GM23338 (cell line): Measurements from ENCODE around the gene ARAP1. TPM values are rescaled to one million over a fixed set of nuclear protein-coding genes. Genes with fewer than 3 reads are reported as not detected.

Source experiments
- ATAC-seq: fragments of 200-7000 bp; cut with Tn5 transposase; 3 replicates; pipeline ENCODE4 v1.9.1; 2020
- DNase-seq: peaks from one replicate; pipeline ENCODE4 v3.0.0-alpha.2; 2015; ENCODE audit warnings: low spot score
- H2AFZ ChIP-seq: fragments of 200-600 bp; sonication (generic); 2 replicates; pipeline ENCODE4 v1.8.0; 2016; ENCODE audit warnings: antibody characterized with exemption, mild to moderate bottlenecking, moderate library complexity
- H3F3A ChIP-seq: fragments of 200-600 bp; sonication (generic); replicated peaks from 2 replicates; pipeline ENCODE4 v1.8.0; 2017; ENCODE audit warnings: antibody characterized with exemption, mixed run types, low read depth
- H3K27ac ChIP-seq: fragments of 200-600 bp; sonication (generic); 2 replicates; pipeline ENCODE4 v1.6.1; 2016; ENCODE audit warnings: low read depth
- H3K27me3 ChIP-seq: fragments of 200-600 bp; sonication (generic); 2 replicates; pipeline ENCODE4 v1.8.0; 2016; ENCODE audit warnings: mild to moderate bottlenecking, mixed run types, moderate library complexity; ENCODE audit not compliant: insufficient read depth
- H3K36me3 ChIP-seq: fragments of 200-600 bp; sonication (generic); 2 replicates; pipeline ENCODE4 v1.8.0; 2016; ENCODE audit warnings: mild to moderate bottlenecking; ENCODE audit not compliant: insufficient read depth
- H3K4me1 ChIP-seq: fragments of 200-600 bp; sonication (generic); 2 replicates; pipeline ENCODE4 v1.8.0; 2016; ENCODE audit warnings: mild to moderate bottlenecking, moderate library complexity; ENCODE audit not compliant: insufficient read depth
- H3K4me2 ChIP-seq: fragments of 200-600 bp; sonication (generic); 2 replicates; pipeline ENCODE4 v1.7.1; 2017; ENCODE audit warnings: mixed run types
- H3K4me3 ChIP-seq: fragments of 200-600 bp; sonication (generic); 2 replicates; pipeline ENCODE4 v1.6.1; 2016; ENCODE audit warnings: mixed run types
- H3K79me2 ChIP-seq: fragments of 200-600 bp; sonication (generic); replicated peaks from 2 replicates; pipeline ENCODE4 v1.8.0; 2017; ENCODE audit warnings: mild to moderate bottlenecking; ENCODE audit not compliant: insufficient read depth
- H3K9me2 ChIP-seq: fragments of 200-600 bp; sonication (generic); 2 replicates; pipeline ENCODE4 v1.8.0; 2017; ENCODE audit not compliant: insufficient read depth
- H4K20me1 ChIP-seq: fragments of 200-600 bp; sonication (generic); replicated peaks from 2 replicates; pipeline ENCODE4 v1.8.0; 2017; ENCODE audit warnings: mild to moderate bottlenecking; ENCODE audit not compliant: insufficient read depth
- H3K27ac Mint-ChIP-seq: 2 replicates; pipeline ENCODE4 v1.8.0; 2020; ENCODE audit warnings: inconsistent platforms, mild to moderate bottlenecking, moderate library complexity, mixed read lengths
- H3K27me3 Mint-ChIP-seq: 3 replicates; pipeline ENCODE4 v1.8.0; 2022; ENCODE audit warnings: low read depth, mild to moderate bottlenecking, moderate library complexity, mixed read lengths, inconsistent platforms; ENCODE audit not compliant: insufficient read depth, poor library complexity
- H3K36me3 Mint-ChIP-seq: 3 replicates; pipeline ENCODE4 v1.8.0; 2021; ENCODE audit warnings: low read depth, mild to moderate bottlenecking, inconsistent platforms, moderate library complexity, mixed read lengths
- H3K4me1 Mint-ChIP-seq: 3 replicates; pipeline ENCODE4 v1.8.0; 2020; ENCODE audit warnings: mild to moderate bottlenecking, inconsistent platforms, mixed read lengths
- H3K4me3 Mint-ChIP-seq: 3 replicates; pipeline ENCODE4 v1.8.0; 2021; ENCODE audit warnings: moderate library complexity, mild to moderate bottlenecking, inconsistent platforms, mixed read lengths
- H3K9me3 Mint-ChIP-seq: 3 replicates; pipeline ENCODE4 v1.8.0; 2020; ENCODE audit warnings: moderate library complexity, mild to moderate bottlenecking, inconsistent platforms, mixed read lengths
- CREB1 ChIP-seq: fragments of 250-450 bp; sonication (Bioruptor Pico); IDR thresholded peaks from 2 replicates; pipeline ENCODE4 v1.5.0; 2020; ENCODE audit warnings: low read depth, mild to moderate bottlenecking, moderate library complexity
- EZH2 ChIP-seq: fragments of 200-600 bp; sonication (generic); IDR thresholded peaks from one replicate; pipeline ENCODE4 v1.8.0; 2017; ENCODE audit warnings: antibody characterized with exemption, mild to moderate bottlenecking, low read depth; ENCODE audit not compliant: unreplicated experiment
- EZH2phosphoT487 ChIP-seq: fragments of 200-600 bp; sonication (generic); IDR thresholded peaks from one replicate; pipeline ENCODE4 v1.8.1; 2018; ENCODE audit warnings: antibody characterized with exemption; ENCODE audit not compliant: unreplicated experiment
- NANOG ChIP-seq: IDR thresholded peaks from 2 replicates; pipeline ENCODE4 v1.6.1; 2016; ENCODE audit warnings: antibody characterized with exemption, borderline replicate concordance
- POLR2AphosphoS5 ChIP-seq: IDR thresholded peaks from 2 replicates; pipeline ENCODE4 v1.6.1; 2016; ENCODE audit warnings: antibody characterized with exemption, low read depth
- STAT1 ChIP-seq: IDR thresholded peaks from one replicate; pipeline ENCODE4 v1.6.1; 2016; ENCODE audit warnings: antibody characterized with exemption; ENCODE audit not compliant: unreplicated experiment
- ZNF114 ChIP-seq: fragments of 250-450 bp; sonication (Bioruptor Pico); IDR thresholded peaks from 2 replicates; pipeline ENCODE4 v1.5.0; 2020; ENCODE audit warnings: mild to moderate bottlenecking, moderate library complexity
- polyA plus RNA-seq: library from polyadenylated mRNA; unstranded; fragments of >200 nt; fragmentation: Nextera tagmentation; extraction: Ambion mirVana; gene quantifications from 2 replicates; pipeline ENCODE4 v1.2.1, GENCODE V29; 2016
- total RNA-seq: library from RNA; depleted of rRNA; stranded (reverse); fragments of >200 nt; shearing (Covaris generic); gene quantifications from 2 replicates; pipeline ENCODE4 v1.2.3, GENCODE V29; 2014
- TF ChIP-seq, protein P1 (sequence below): IDR thresholded peaks from 2 replicates; pipeline ENCODE4 v1.6.1; 2016; ENCODE audit warnings: antibody characterized with exemption
- TF ChIP-seq, protein P2 (sequence below): IDR thresholded peaks from one replicate; pipeline ENCODE4 v1.6.1; 2018; ENCODE audit warnings: antibody characterized with exemption; ENCODE audit not compliant: unreplicated experiment
- TF ChIP-seq, protein P3 (sequence below): fragments of 250-450 bp; sonication (Bioruptor Pico); IDR thresholded peaks from 2 replicates; pipeline ENCODE4 v1.5.0; 2020; ENCODE audit warnings: mild to moderate bottlenecking, moderate library complexity
- TF ChIP-seq, protein P4 (sequence below), 2 experiments: fragments of 200-600 bp in 1 of 2; sonication (generic) in 1 of 2; conservative IDR thresholded peaks; 2 replicates each; pipeline versions ENCODE4 v1.5.1 to v1.6.1; 2016 to 2017; ENCODE audit warnings: antibody characterized with exemption in 2 of 2, low read depth in 2 of 2, mild to moderate bottlenecking in 2 of 2, moderate library complexity in 1 of 2

The ARAP1 gene
- total and polyA plus RNA-seq, 2 experiments from 2014 or later = 24.5 to 116 TPM

DNA sequence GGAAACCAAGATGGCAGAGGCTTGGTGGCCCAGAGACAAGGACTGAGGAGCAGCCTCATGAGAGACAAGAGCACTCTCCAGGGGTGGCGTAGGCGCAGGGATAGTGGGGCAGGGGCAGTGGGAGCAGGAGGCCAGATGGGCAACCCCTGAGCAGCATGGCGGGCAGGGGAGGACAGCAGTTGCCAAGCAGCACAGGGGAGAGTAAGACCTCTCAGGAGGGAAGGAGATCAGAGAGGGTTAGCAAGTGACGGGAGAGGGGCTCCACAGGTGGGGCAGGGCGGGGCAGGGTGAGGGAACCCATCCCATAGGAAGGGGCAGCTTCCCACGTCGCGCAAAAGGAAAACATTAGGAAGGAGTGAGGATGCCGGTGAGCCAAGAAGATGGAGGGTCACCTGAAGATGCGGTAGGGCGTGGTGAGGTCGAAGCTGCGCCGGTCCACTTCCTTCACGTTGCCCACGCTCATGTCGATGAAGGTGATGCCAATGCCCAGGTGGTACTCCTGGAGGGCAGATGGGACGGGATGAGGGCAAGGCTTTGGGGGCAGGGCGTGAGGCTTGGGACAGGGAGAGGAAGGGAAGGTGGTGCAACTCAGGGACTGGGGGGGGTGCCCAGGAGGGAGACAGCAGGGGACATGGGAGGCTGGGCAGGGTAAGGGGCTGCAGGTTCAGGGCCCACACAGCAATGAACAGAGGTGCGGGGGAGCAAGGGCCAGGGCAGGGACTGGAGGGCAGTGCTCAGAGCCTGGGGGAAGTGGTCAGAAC, 42.5 kb downstream of the ARAP1 start:
- no peaks in the 10 kb centered on the region for H3K9me2 ChIP-seq
- H3K4me1 ChIP-seq = peaks cover 22% of the 10 kb centered on the region
- H4K20me1 ChIP-seq = peaks cover 17% of the 10 kb centered on the region
- no peak overlapping the region for H3K4me3 ChIP-seq
- no peak overlapping the region for H3K4me2 ChIP-seq
- TF ChIP-seq ZNF114 = no peak
- TF ChIP-seq, protein P1, sequence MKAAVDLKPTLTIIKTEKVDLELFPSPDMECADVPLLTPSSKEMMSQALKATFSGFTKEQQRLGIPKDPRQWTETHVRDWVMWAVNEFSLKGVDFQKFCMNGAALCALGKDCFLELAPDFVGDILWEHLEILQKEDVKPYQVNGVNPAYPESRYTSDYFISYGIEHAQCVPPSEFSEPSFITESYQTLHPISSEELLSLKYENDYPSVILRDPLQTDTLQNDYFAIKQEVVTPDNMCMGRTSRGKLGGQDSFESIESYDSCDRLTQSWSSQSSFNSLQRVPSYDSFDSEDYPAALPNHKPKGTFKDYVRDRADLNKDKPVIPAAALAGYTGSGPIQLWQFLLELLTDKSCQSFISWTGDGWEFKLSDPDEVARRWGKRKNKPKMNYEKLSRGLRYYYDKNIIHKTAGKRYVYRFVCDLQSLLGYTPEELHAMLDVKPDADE = no peak
- TF ChIP-seq, protein P2, sequence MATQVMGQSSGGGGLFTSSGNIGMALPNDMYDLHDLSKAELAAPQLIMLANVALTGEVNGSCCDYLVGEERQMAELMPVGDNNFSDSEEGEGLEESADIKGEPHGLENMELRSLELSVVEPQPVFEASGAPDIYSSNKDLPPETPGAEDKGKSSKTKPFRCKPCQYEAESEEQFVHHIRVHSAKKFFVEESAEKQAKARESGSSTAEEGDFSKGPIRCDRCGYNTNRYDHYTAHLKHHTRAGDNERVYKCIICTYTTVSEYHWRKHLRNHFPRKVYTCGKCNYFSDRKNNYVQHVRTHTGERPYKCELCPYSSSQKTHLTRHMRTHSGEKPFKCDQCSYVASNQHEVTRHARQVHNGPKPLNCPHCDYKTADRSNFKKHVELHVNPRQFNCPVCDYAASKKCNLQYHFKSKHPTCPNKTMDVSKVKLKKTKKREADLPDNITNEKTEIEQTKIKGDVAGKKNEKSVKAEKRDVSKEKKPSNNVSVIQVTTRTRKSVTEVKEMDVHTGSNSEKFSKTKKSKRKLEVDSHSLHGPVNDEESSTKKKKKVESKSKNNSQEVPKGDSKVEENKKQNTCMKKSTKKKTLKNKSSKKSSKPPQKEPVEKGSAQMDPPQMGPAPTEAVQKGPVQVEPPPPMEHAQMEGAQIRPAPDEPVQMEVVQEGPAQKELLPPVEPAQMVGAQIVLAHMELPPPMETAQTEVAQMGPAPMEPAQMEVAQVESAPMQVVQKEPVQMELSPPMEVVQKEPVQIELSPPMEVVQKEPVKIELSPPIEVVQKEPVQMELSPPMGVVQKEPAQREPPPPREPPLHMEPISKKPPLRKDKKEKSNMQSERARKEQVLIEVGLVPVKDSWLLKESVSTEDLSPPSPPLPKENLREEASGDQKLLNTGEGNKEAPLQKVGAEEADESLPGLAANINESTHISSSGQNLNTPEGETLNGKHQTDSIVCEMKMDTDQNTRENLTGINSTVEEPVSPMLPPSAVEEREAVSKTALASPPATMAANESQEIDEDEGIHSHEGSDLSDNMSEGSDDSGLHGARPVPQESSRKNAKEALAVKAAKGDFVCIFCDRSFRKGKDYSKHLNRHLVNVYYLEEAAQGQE = no peak
- no peak for TF ChIP-seq POLR2AphosphoS5
- TF ChIP-seq, protein P3, sequence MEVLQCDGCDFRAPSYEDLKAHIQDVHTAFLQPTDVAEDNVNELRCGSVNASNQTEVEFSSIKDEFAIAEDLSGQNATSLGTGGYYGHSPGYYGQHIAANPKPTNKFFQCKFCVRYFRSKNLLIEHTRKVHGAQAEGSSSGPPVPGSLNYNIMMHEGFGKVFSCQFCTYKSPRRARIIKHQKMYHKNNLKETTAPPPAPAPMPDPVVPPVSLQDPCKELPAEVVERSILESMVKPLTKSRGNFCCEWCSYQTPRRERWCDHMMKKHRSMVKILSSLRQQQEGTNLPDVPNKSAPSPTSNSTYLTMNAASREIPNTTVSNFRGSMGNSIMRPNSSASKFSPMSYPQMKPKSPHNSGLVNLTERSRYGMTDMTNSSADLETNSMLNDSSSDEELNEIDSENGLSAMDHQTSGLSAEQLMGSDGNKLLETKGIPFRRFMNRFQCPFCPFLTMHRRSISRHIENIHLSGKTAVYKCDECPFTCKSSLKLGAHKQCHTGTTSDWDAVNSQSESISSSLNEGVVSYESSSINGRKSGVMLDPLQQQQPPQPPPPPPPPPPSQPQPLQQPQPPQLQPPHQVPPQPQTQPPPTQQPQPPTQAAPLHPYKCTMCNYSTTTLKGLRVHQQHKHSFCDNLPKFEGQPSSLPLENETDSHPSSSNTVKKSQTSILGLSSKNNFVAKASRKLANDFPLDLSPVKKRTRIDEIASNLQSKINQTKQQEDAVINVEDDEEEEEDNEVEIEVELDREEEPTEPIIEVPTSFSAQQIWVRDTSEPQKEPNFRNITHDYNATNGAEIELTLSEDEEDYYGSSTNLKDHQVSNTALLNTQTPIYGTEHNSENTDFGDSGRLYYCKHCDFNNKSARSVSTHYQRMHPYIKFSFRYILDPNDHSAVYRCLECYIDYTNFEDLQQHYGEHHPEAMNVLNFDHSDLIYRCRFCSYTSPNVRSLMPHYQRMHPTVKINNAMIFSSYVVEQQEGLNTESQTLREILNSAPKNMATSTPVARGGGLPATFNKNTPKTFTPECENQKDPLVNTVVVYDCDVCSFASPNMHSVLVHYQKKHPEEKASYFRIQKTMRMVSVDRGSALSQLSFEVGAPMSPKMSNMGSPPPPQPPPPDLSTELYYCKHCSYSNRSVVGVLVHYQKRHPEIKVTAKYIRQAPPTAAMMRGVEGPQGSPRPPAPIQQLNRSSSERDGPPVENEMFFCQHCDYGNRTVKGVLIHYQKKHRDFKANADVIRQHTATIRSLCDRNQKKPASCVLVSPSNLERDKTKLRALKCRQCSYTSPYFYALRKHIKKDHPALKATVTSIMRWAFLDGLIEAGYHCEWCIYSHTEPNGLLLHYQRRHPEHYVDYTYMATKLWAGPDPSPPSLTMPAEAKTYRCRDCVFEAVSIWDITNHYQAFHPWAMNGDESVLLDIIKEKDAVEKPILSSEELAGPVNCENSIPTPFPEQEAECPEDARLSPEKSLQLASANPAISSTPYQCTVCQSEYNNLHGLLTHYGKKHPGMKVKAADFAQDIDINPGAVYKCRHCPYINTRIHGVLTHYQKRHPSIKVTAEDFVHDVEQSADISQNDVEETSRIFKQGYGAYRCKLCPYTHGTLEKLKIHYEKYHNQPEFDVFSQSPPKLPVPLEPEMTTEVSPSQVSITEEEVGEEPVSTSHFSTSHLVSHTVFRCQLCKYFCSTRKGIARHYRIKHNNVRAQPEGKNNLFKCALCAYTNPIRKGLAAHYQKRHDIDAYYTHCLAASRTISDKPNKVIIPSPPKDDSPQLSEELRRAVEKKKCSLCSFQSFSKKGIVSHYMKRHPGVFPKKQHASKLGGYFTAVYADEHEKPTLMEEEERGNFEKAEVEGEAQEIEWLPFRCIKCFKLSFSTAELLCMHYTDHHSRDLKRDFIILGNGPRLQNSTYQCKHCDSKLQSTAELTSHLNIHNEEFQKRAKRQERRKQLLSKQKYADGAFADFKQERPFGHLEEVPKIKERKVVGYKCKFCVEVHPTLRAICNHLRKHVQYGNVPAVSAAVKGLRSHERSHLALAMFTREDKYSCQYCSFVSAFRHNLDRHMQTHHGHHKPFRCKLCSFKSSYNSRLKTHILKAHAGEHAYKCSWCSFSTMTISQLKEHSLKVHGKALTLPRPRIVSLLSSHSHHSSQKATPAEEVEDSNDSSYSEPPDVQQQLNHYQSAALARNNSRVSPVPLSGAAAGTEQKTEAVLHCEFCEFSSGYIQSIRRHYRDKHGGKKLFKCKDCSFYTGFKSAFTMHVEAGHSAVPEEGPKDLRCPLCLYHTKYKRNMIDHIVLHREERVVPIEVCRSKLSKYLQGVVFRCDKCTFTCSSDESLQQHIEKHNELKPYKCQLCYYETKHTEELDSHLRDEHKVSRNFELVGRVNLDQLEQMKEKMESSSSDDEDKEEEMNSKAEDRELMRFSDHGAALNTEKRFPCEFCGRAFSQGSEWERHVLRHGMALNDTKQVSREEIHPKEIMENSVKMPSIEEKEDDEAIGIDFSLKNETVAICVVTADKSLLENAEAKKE = no peak
- no peak for TF ChIP-seq EZH2phosphoT487
- no peak for TF ChIP-seq EZH2
- TF ChIP-seq, protein P4, sequence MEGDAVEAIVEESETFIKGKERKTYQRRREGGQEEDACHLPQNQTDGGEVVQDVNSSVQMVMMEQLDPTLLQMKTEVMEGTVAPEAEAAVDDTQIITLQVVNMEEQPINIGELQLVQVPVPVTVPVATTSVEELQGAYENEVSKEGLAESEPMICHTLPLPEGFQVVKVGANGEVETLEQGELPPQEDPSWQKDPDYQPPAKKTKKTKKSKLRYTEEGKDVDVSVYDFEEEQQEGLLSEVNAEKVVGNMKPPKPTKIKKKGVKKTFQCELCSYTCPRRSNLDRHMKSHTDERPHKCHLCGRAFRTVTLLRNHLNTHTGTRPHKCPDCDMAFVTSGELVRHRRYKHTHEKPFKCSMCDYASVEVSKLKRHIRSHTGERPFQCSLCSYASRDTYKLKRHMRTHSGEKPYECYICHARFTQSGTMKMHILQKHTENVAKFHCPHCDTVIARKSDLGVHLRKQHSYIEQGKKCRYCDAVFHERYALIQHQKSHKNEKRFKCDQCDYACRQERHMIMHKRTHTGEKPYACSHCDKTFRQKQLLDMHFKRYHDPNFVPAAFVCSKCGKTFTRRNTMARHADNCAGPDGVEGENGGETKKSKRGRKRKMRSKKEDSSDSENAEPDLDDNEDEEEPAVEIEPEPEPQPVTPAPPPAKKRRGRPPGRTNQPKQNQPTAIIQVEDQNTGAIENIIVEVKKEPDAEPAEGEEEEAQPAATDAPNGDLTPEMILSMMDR (conservative IDR thresholded peaks at IDR 0.05; ENCODE audit: low read depth in 2 of 2) = no peak
- no peak for TF ChIP-seq STAT1
- no peak for TF ChIP-seq NANOG
- no peak for TF ChIP-seq CREB1 (CRISPR knock-in tag)
- peaks cover 39% of the 10 kb centered on the region for H3K36me3 Mint-ChIP-seq
- no peak overlapping the region for H3K4me3 Mint-ChIP-seq
- H3K27me3 ChIP-seq = no peaks in the 10 kb centered on the region
- ATAC-seq (no peak), DNase-seq (no peak)
- no peak overlapping the region for H3K27ac ChIP-seq
- 0 out of 2 replicates have a peak, but pooled peaks cover 3% of the 10 kb centered on the region for H3F3A ChIP-seq
- no peak overlapping the region for H2AFZ ChIP-seq
- H3K9me3 Mint-ChIP-seq = no peaks in the 10 kb centered on the region; the same call in 2 of the 3 replicates
- no peak overlapping the region for H3K27ac Mint-ChIP-seq
- H3K4me1 Mint-ChIP-seq = peaks cover 49% of the 10 kb centered on the region
- H3K79me2 ChIP-seq = no peaks in the 10 kb centered on the region; the same call in 1 of the 2 replicates
- H3K27me3 Mint-ChIP-seq = peaks cover 14% of the 10 kb centered on the region
- no peaks in the 10 kb centered on the region; the same call in 1 of the 2 replicates for H3K36me3 ChIP-seq
